ENCODE data around the gene PRKCI. TPM values are rescaled to one million over a fixed set of nuclear protein-coding genes. Genes with fewer than 3 reads are reported as not detected.

The PRKCI gene
- total and polyA plus RNA-seq, 2 donors (not counting 1 experiment from before 2014, with no cell fraction given): 1.8 to 11.1 TPM

GRCh38 chr3:170346481-170347392 is 124.5 kb downstream of the PRKCI start:
- H3K27me3 ChIP-seq (replicated peaks in 1 of 4; ENCODE audit: control extremely low read depth in 1 of 4, control insufficient read depth in 3 of 4, insufficient read depth in 4 of 4, low read length in 3 of 4): no peaks in the 10 kb centered on the region
- no peak overlapping the region for H3K9ac ChIP-seq (ENCODE audit: low read length)
- DNase-seq: no peak
- no peak overlapping the region for H3K27ac ChIP-seq (ENCODE audit: low read length in 2 of 2)
- no peaks in the 10 kb centered on the region for H3K36me3 ChIP-seq (replicated peaks in 1 of 2; ENCODE audit: control extremely low read depth in 1 of 2, control insufficient read depth in 1 of 2, extremely low read depth in 1 of 2, insufficient read depth in 2 of 2, low read length in 1 of 2)
- intact Hi-C loops (cut with micrococcal nuclease): no loop called here
- CTCF ChIA-PET: no interaction called here
- Mint-ChIP-seq H3K9me3 (ENCODE audit: insufficient read depth) (no peaks in the 10 kb centered on the region), H3K4me3 (no peak overlapping the region), H3K4me1 (peaks cover 44% of the 10 kb centered on the region), H3K27ac (no peak overlapping the region), H3K27me3 (no peaks in the 10 kb centered on the region)
- H3K4me3 ChIP-seq (ENCODE audit: control extremely low read depth in 1 of 5, extremely low read depth in 1 of 5, insufficient read depth in 1 of 5, low read depth in 2 of 5, low read length in 4 of 5): no peak overlapping the region
- H3K4me1 ChIP-seq (ENCODE audit: control insufficient read depth in 2 of 2, insufficient read depth in 2 of 2, low read length in 2 of 2): peaks cover 37 to 40% of the 10 kb centered on the region in 2 donors
- no peak overlapping the region for H3K4me2 ChIP-seq (replicated peaks; ENCODE audit: low read depth, low read length, poor library complexity, severe bottlenecking)
- TF ChIP-seq EZH2 (IDR thresholded peaks at IDR 0.05; ENCODE audit: borderline replicate concordance, insufficient read depth, low read depth, low read length, poor library complexity, severe bottlenecking) (no peak), CTCF (IDR thresholded peaks at IDR 0.05) (no peak)
- H3K9me3 ChIP-seq (ENCODE audit: control extremely low read depth in 1 of 3, control insufficient read depth in 2 of 3, insufficient read depth in 1 of 3, low read length in 2 of 3): no peaks in the 10 kb centered on the region
- no peak overlapping the region for H2AFZ ChIP-seq (ENCODE audit: insufficient read depth, low read depth, low read length, poor library complexity, severe bottlenecking)
- peaks cover 22% of the 10 kb centered on the region for H3K79me2 ChIP-seq (ENCODE audit: control insufficient read depth, insufficient read depth, low read length)
- POLR2A ChIA-PET: interaction anchor here (0.6 to 0.7 kb wide), 2 partner anchors 25 to 432 kb away, joined by 3 to 6 read pairs; no protein-coding TSS in a partner anchor
- no peak for ATAC-seq (ENCODE audit: low read depth)
- no peaks in the 10 kb centered on the region for H4K20me1 ChIP-seq (ENCODE audit: control insufficient read depth, insufficient read depth, low read length, poor library complexity, severe bottlenecking)
- 96% methylated on average over 6 of the region's 12 CpGs for WGBS (ENCODE audit: insufficient coverage)
